Measurements from ENCODE around the gene BCAP31.

GRCh38 chrX:153746359-153746758 lies 22.2 kb upstream of the BCAP31 start:
- TF ChIP-seq, protein P1, sequence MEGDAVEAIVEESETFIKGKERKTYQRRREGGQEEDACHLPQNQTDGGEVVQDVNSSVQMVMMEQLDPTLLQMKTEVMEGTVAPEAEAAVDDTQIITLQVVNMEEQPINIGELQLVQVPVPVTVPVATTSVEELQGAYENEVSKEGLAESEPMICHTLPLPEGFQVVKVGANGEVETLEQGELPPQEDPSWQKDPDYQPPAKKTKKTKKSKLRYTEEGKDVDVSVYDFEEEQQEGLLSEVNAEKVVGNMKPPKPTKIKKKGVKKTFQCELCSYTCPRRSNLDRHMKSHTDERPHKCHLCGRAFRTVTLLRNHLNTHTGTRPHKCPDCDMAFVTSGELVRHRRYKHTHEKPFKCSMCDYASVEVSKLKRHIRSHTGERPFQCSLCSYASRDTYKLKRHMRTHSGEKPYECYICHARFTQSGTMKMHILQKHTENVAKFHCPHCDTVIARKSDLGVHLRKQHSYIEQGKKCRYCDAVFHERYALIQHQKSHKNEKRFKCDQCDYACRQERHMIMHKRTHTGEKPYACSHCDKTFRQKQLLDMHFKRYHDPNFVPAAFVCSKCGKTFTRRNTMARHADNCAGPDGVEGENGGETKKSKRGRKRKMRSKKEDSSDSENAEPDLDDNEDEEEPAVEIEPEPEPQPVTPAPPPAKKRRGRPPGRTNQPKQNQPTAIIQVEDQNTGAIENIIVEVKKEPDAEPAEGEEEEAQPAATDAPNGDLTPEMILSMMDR (IDR thresholded peaks at IDR 0.05): no peak
- TF ChIP-seq USF2 (CRISPR knock-in tag; IDR thresholded peaks at IDR 0.05) (no peak), NFYB (CRISPR knock-in tag; conservative IDR thresholded peaks at IDR 0.05; ENCODE audit: low read depth) (no peak), E2F4 (CRISPR knock-in tag; IDR thresholded peaks at IDR 0.05; ENCODE audit: borderline replicate concordance, low read depth) (no peak), NR1H2 (CRISPR knock-in tag; IDR thresholded peaks at IDR 0.05) (no peak), ZNF396 (CRISPR knock-in tag; IDR thresholded peaks at IDR 0.05; ENCODE audit: borderline replicate concordance) (no peak), TEAD4 (CRISPR knock-in tag; IDR thresholded peaks at IDR 0.05) (no peak), ZNF317 (CRISPR knock-in tag; IDR thresholded peaks at IDR 0.05; ENCODE audit: borderline replicate concordance, low read depth) (no peak)
- TF ChIP-seq, protein P2, sequence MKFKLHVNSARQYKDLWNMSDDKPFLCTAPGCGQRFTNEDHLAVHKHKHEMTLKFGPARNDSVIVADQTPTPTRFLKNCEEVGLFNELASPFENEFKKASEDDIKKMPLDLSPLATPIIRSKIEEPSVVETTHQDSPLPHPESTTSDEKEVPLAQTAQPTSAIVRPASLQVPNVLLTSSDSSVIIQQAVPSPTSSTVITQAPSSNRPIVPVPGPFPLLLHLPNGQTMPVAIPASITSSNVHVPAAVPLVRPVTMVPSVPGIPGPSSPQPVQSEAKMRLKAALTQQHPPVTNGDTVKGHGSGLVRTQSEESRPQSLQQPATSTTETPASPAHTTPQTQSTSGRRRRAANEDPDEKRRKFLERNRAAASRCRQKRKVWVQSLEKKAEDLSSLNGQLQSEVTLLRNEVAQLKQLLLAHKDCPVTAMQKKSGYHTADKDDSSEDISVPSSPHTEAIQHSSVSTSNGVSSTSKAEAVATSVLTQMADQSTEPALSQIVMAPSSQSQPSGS (CRISPR knock-in tag; IDR thresholded peaks at IDR 0.05; ENCODE audit: borderline replicate concordance, low read depth): no peak

All from WTC11 (cell line).